ENCODE data around the gene LMO7.
"Not testable (repeated sequence)": the region's sequence is repeated elsewhere in the genome, so short reads cannot be mapped to it uniquely, and the experiment has no call there.

The LMO7 gene

GRCh38 chr13:75790198-75790970 lies 154.3 kb downstream of the LMO7 start:
- no peak overlapping the region for H3K4me3 ChIP-seq
- H3K27ac ChIP-seq, result no peak overlapping the region

GRCh38 chr13:75792526-75793187 lies 156.5 kb downstream of the LMO7 start:
- Histone ChIP-seq H3K27ac (no peak overlapping the region), H3K4me3 (no peak overlapping the region)

GRCh38 chr13:75793188-75793567 lies 157.0 kb downstream of the LMO7 start:
- H3K4me3 ChIP-seq, H3K27ac ChIP-seq: not testable (repeated sequence)

GRCh38 chr13:75794663-75795062 lies 158.5 kb downstream of the LMO7 start:
- Histone ChIP-seq H3K4me3 (no peak overlapping the region), H3K27ac (no peak overlapping the region)

GRCh38 chr13:75795274-75795673 lies 159.1 kb downstream of the LMO7 start:
- H3K4me3 ChIP-seq, result no peak overlapping the region
- no peak overlapping the region for H3K27ac ChIP-seq

GRCh38 chr13:75796825-75797224 lies 160.7 kb downstream of the LMO7 start:
- Histone ChIP-seq H3K4me3 (no peak overlapping the region), H3K27ac (no peak overlapping the region)

GRCh38 chr13:75797239-75797638 lies 161.1 kb downstream of the LMO7 start:
- no peak overlapping the region for H3K27ac ChIP-seq
- no peak overlapping the region for H3K4me3 ChIP-seq

- Histone ChIP-seq H3K4me3 (no peak overlapping the region), H3K27ac (no peak overlapping the region)
These were observed 161.6 kb downstream of the LMO7 start for GRCh38 chr13:75797719-75798118.

GRCh38 chr13:75798353-75799255 lies 162.5 kb downstream of the LMO7 start:
- Histone ChIP-seq H3K4me3 (no peak overlapping the region), H3K27ac (no peak overlapping the region)

GRCh38 chr13:75800545-75800944 lies 164.4 kb downstream of the LMO7 start:
- no peak overlapping the region for H3K4me3 ChIP-seq
- no peak overlapping the region for H3K27ac ChIP-seq

GRCh38 chr13:75801388-75801945 lies 165.3 kb downstream of the LMO7 start:
- Histone ChIP-seq H3K4me3 (no peak overlapping the region), H3K27ac (no peak overlapping the region)

GRCh38 chr13:75802161-75802560 lies 166.0 kb downstream of the LMO7 start:
- Histone ChIP-seq H3K27ac (no peak overlapping the region), H3K4me3 (no peak overlapping the region)

- no peak overlapping the region for H3K27ac ChIP-seq
- no peak overlapping the region for H3K4me3 ChIP-seq
These were observed 167.1 kb downstream of the LMO7 start for GRCh38 chr13:75803164-75803611.

GRCh38 chr13:75804054-75804453 lies 167.9 kb downstream of the LMO7 start:
- no peak overlapping the region for H3K4me3 ChIP-seq
- H3K27ac ChIP-seq, result no peak overlapping the region

GRCh38 chr13:75804605-75805004 lies 168.5 kb downstream of the LMO7 start:
- no peak overlapping the region for H3K27ac ChIP-seq
- no peak overlapping the region for H3K4me3 ChIP-seq

GRCh38 chr13:75806117-75806516 lies 170.0 kb downstream of the LMO7 start:
- Histone ChIP-seq H3K27ac (no peak overlapping the region), H3K4me3 (no peak overlapping the region)

- H3K27ac ChIP-seq, result no peak overlapping the region
- no peak overlapping the region for H3K4me3 ChIP-seq
These were observed 175.2 kb downstream of the LMO7 start for GRCh38 chr13:75811361-75811760.

- no peak overlapping the region for H3K4me3 ChIP-seq
- no peak overlapping the region for H3K27ac ChIP-seq
These were observed 175.7 kb downstream of the LMO7 start for GRCh38 chr13:75811841-75812240.

- no peak overlapping the region for H3K4me3 ChIP-seq
These were observed 176.6 kb downstream of the LMO7 start for GRCh38 chr13:75812751-75813181.

GRCh38 chr13:75813323-75813722 lies 177.2 kb downstream of the LMO7 start:
- Histone ChIP-seq H3K4me3 (no peak overlapping the region), H3K27ac (no peak overlapping the region)

More at GRCh38 chr13:75812751-75813181, 176.6 kb downstream of the LMO7 start:
- no peak overlapping the region for H3K27ac ChIP-seq

Measured in skin epidermis (tissue), 12 donors.